Activated naive CD8-positive, alpha-beta T cell treated with anti-CD3 and anti-CD28 coated beads, Interleukin-2, amount 10 ng/mL, durations not matched to agents 7 days and 5 days (primary cell): Measurements from ENCODE around the gene TTC23. TPM values are rescaled to one million over a fixed set of nuclear protein-coding genes. Genes with fewer than 3 reads are reported as not detected.
"Not testable (repeated sequence)": the region's sequence is repeated elsewhere in the genome, so short reads cannot be mapped to it uniquely, and the experiment has no call there.

Experiments used
- ATAC-seq: fragments of 150-1000 bp; cut with Tn5 transposase; one replicate; pipeline ENCODE4 v1.10.0; 2021; ENCODE audit warnings: low read depth, moderate library complexity
- POLR2A ChIA-PET: fragments of 350-600 bp; sonication (Branson Sonifier 250); formaldehyde crosslinking; loops from one replicate; lab custom pipeline; 2021; ENCODE audit warnings: antibody characterized with exemption; lab: Charles Lee
- DNase-seq: peaks from one replicate; pipeline ENCODE4 v3.0.0; 2021
- H3K27ac Mint-ChIP-seq: one replicate; pipeline ENCODE4 v1.8.0; 2022; ENCODE audit warnings: mild to moderate bottlenecking, mixed read lengths
- H3K27me3 Mint-ChIP-seq: one replicate; pipeline ENCODE4 v1.8.0; 2022; ENCODE audit warnings: mild to moderate bottlenecking, moderate library complexity, mixed read lengths
- H3K36me3 Mint-ChIP-seq: one replicate; pipeline ENCODE4 v1.8.0; 2021; ENCODE audit warnings: mild to moderate bottlenecking, mixed read lengths
- H3K4me1 Mint-ChIP-seq: one replicate; pipeline ENCODE4 v1.8.0; 2021; ENCODE audit warnings: mixed read lengths
- H3K4me3 Mint-ChIP-seq: one replicate; pipeline ENCODE4 v1.8.0; 2022; ENCODE audit warnings: mild to moderate bottlenecking, moderate library complexity, mixed read lengths
- H3K9me3 Mint-ChIP-seq: one replicate; pipeline ENCODE4 v1.8.0; 2021; ENCODE audit warnings: mixed read lengths
- total RNA-seq, 2 experiments: library from RNA; stranded (reverse); gene quantifications; one replicate each; pipeline ENCODE4 v1.2.3, GENCODE V29; 2021

Gene TTC23
- total RNA-seq, 2 experiments from 2014 or later, result 0.61 to 0.82 TPM

DNA sequence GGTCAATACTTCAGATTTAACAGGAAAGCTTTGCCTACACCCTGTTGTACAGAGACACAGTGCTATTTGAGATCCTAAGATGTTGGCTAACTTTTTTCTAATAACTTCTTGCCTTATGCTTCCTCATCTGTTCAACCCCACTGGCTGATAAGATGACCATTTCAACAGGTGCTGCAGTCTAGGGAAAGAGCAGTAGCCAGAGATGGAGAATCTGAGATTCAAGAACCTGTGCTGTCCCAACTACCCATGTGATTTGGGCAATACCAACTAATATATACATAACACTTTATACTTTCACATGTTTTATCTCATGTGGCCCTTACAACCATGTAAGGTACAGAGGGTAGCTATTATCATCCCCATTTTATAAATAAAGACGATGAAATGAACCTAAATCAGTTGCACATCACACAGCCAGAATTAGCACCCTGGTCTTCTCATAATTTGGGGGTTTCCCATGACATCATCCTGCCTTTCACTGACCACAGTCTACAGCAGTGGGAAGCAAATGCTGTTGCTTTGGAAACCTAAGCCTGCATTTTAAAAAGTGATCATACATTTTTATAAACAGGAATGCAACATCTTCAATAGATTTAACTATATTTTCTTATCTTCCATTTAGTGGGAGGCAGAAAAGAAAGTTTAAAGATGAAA is 9.7 kb downstream of the TTC23 start:
- DNase-seq (no peak), ATAC-seq (peak; percentile 50)
- peaks cover 12% of the 10 kb centered on the region for H3K4me1 Mint-ChIP-seq
- H3K4me3 Mint-ChIP-seq, result no peak overlapping the region
- H3K27me3 Mint-ChIP-seq, result peaks cover 17% of the 10 kb centered on the region
- POLR2A ChIA-PET, result no interaction called here
- H3K9me3 Mint-ChIP-seq, result no peaks in the 10 kb centered on the region
- H3K36me3 Mint-ChIP-seq, result no peaks in the 10 kb centered on the region
- no peak overlapping the region for H3K27ac Mint-ChIP-seq

DNA sequence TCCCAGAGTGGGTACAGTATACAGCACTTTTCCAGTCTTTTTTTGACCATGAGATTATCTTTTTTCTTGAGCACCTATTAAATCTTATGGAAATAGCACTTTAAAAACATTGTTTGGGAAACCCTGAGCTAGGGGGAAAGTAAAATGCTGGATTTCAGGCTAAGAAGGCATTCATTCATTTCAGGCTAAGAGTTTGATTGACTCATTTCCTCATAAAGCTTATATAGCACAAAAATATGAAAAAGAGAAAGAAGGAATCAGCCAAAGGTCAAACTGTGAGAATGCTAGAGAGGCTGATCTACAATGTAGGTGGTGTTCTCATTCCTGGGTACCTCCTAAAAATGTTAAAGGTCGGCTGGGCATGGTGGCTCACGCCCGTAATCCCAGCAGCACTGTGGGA is 10.5 kb downstream of the TTC23 start:
- no peak for ATAC-seq
- POLR2A ChIA-PET, result no interaction called here

DNA sequence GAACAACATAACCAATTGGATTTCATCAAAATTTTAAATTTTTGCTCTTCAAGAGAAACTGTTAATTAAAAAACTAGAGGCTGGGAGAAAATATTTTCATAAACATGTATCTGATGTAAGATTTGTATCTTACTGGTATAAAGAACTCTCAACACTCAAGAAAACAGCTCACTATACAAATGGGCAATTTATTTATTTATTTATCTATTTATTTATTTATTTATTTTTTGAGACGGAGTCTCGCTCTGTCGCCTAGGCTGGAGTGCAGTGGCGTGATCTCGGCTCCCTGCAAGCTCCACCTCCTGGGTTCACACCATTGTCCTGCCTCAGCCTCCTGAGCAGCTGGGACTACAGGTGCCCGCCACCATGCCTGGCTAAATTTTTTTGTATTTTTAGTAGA is 15.2 kb downstream of the TTC23 start:
- ATAC-seq, H3K36me3 Mint-ChIP-seq, H3K27me3 Mint-ChIP-seq, H3K4me1 Mint-ChIP-seq, H3K9me3 Mint-ChIP-seq, DNase-seq, POLR2A ChIA-PET, H3K4me3 Mint-ChIP-seq, H3K27ac Mint-ChIP-seq: not testable (repeated sequence)

More for the DNA sequence above, 10.5 kb downstream of the TTC23 start:
- H3K4me3 Mint-ChIP-seq, result no peak overlapping the region
- peaks cover 12% of the 10 kb centered on the region for H3K4me1 Mint-ChIP-seq
- no peaks in the 10 kb centered on the region for H3K9me3 Mint-ChIP-seq
- no peaks in the 10 kb centered on the region for H3K36me3 Mint-ChIP-seq
- peaks cover 17% of the 10 kb centered on the region for H3K27me3 Mint-ChIP-seq
- DNase-seq, result no peak
- H3K27ac Mint-ChIP-seq, result no peak overlapping the region

DNA sequence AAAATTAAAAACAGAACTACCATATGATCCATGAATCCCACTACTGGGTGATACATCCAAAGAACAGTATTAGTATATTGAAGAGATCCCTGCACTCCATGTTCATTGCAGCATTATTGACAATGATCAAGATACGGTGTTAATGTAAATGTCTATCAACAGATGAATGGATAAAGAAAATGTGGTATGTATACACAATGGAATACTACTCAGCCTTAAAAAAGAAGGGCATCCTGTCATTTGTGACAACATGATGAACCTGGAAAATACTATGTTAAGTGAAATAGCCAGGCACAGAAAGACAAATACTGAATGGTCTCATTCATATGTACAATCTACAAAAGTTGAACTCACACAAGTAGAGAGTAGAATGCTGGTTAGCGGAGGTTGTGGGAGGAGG is 16.6 kb downstream of the TTC23 start:
- no peak for ATAC-seq
- Mint-ChIP-seq H3K27me3 (peaks cover 8% of the 10 kb centered on the region), H3K9me3 (peaks cover 3% of the 10 kb centered on the region), H3K4me3 (no peak overlapping the region), H3K27ac (no peak overlapping the region), H3K4me1 (peaks cover 3% of the 10 kb centered on the region), H3K36me3 (no peaks in the 10 kb centered on the region)
- POLR2A ChIA-PET, result no interaction called here
- DNase-seq, result no peak

DNA sequence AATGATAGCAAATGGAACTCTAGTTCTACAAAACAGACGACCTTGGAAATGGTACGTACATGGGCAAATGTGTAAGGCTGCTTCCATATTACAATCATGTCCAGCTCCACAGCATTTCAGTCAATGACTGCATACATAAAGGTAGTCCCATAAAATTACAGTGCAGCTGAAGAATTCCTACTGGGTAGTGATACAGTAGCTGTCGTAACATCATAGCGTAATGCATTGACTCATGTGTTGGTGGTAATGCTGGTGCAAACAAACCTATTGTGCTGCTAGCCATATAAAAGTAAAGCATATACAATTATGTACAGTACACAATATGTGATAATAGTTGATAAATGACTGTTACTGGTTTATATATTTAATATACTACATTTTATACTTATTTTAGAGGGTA is 18.5 kb downstream of the TTC23 start:
- Mint-ChIP-seq H3K27me3 (peaks cover 8% of the 10 kb centered on the region), H3K36me3 (no peaks in the 10 kb centered on the region), H3K27ac (no peak overlapping the region), H3K4me1 (peaks cover 2% of the 10 kb centered on the region), H3K9me3 (peaks cover 3% of the 10 kb centered on the region), H3K4me3 (no peak overlapping the region)
- POLR2A ChIA-PET, result interaction anchor here (0.5 kb wide), 1 partner anchor 127 kb away, joined by 7 read pairs; no protein-coding TSS in a partner anchor
- no peak for ATAC-seq
- no peak for DNase-seq

DNA sequence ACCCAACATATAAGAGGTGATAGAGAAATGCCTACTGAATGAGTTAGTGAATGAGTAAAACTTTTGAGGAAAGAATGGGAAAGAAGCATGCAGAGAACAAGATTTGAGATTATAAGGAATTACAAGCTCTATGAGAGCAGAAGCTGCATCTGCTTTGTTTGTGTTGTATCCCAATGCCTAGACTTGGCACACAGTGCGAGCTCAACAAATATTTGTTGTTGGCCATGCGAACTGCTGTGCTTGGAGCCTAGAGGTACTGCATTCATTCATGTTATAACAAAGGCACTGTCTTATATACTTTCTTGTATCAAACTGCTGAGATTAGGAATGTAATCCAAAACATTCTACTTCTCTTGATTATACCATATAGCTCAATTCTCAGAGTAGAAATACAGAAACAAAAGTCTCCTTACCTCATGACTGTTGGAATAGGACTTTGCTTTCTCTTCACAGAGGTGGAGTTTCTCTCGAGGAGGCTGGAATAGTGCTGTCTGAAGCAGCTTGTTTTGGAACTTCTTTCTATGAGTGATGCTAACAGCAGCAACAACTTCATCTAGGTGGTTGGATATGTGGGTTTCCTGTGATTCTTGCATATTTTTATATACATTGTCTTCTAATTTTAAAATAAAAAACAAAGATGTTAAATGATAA is 21.1 kb downstream of the TTC23 start:
- POLR2A ChIA-PET, result no interaction called here
- H3K27ac Mint-ChIP-seq, result no peak overlapping the region

DNA sequence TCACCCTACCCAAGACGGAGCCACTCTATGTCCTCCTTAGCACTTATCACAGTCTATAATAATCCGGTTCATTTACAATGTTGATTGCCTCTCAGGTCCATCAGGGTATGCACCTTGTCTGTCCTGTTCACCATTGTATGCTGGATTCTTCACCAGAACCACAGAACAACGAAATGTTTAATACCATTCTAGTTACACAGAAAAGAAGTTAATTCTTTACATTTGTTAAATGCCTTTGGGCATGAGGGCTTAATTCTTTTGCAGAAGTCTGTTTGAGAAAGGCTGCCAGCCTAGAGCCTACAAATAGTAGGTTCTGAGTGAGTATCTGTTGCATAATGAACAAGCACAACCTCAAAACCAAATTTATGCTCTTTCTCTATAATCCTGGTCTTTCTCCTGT is 22.6 kb downstream of the TTC23 start:
- H3K27ac Mint-ChIP-seq, result no peak overlapping the region
- no peaks in the 10 kb centered on the region for H3K9me3 Mint-ChIP-seq
- H3K27me3 Mint-ChIP-seq, result peaks cover 4% of the 10 kb centered on the region
- no peaks in the 10 kb centered on the region for H3K4me1 Mint-ChIP-seq
- POLR2A ChIA-PET, result no interaction called here
- no peak overlapping the region for H3K4me3 Mint-ChIP-seq
- no peaks in the 10 kb centered on the region for H3K36me3 Mint-ChIP-seq
- ATAC-seq (no peak), DNase-seq (no peak)

More for the DNA sequence above, 21.1 kb downstream of the TTC23 start:
- no peaks in the 10 kb centered on the region for H3K36me3 Mint-ChIP-seq
- no peaks in the 10 kb centered on the region for H3K4me1 Mint-ChIP-seq
- H3K9me3 Mint-ChIP-seq, result peaks cover 3% of the 10 kb centered on the region
- ATAC-seq (no peak), DNase-seq (no peak)
- peaks cover 7% of the 10 kb centered on the region for H3K27me3 Mint-ChIP-seq
- H3K4me3 Mint-ChIP-seq, result no peak overlapping the region

DNA sequence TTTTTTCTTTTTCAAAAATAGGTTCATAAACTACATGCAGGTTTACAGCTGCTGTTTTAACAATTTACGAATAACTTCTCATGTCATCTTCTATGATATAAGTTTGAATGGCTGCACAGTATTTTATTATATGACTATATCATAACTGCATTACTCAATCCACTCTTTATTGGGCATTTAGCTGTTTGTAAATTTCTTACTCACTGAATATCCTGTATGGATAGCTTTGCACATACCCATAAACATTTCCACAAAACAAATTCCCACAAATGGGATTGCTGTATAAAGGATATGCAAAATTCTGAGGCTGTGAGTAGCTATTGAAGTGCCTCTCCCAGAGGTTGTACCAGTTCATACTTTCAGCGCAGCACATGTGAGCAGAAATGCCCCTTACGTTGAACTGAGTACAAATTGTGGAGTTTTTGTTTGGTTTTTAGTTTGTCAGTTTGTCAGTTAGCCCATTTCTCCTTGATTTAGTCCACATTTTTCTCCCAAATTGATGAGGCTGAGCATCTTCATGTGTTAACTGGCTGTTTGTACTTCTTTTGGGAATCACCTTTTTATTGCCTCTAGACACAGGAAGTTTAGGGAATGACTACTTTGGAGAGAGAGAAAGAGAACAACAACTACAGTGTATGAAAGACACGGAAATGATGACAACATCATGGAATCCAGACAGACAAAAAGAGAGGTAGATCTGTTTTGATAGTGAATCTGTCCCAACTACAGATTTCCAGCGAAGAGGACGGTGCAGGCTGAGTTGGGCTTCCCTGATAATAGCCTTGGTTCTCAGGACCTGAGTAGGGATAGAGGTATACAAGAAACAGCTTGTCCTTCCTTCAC is 24.8 kb downstream of the TTC23 start:
- ATAC-seq (no peak), DNase-seq (no peak)
- Mint-ChIP-seq H3K36me3 (no peaks in the 10 kb centered on the region), H3K27ac (no peak overlapping the region), H3K4me3 (no peak overlapping the region), H3K27me3 (peaks cover 4% of the 10 kb centered on the region), H3K4me1 (no peaks in the 10 kb centered on the region), H3K9me3 (no peaks in the 10 kb centered on the region)
- POLR2A ChIA-PET, result no interaction called here

DNA sequence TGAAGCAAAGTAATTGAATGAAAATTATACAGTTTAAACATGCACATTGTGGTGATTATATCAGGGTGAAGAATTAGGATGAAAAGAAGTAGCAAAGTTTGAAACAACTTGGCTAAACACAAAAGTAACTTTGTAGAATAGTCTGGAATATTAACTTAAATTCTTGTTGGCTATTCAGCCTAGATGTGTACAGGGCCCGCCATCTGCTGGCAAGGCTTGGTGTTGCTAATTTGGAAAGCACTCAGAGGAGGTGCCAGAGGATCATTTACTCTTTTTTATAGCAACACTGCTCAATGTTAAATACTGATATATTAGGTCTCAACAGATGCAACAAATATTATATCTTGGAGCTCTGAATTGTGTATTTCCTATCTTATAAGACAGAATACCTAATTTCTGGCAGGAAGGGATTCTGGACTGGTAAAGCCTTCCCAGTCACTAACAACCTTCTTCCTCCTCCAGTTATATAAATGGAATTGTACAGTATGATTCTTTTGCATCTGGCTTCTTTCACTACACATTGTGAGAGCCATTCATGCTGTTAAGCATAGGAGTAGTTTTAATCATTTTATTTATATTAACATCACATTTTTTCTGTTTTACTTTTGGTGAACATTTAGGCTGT is 36.1 kb downstream of the TTC23 start:
- Mint-ChIP-seq H3K9me3 (no peaks in the 10 kb centered on the region), H3K4me1 (no peaks in the 10 kb centered on the region), H3K27me3 (peaks cover 19% of the 10 kb centered on the region), H3K36me3 (no peaks in the 10 kb centered on the region), H3K4me3 (no peak overlapping the region), H3K27ac (no peak overlapping the region)
- POLR2A ChIA-PET, result no interaction called here
- DNase-seq, result peak; percentile 64
- ATAC-seq, result peak; percentile 73

DNA sequence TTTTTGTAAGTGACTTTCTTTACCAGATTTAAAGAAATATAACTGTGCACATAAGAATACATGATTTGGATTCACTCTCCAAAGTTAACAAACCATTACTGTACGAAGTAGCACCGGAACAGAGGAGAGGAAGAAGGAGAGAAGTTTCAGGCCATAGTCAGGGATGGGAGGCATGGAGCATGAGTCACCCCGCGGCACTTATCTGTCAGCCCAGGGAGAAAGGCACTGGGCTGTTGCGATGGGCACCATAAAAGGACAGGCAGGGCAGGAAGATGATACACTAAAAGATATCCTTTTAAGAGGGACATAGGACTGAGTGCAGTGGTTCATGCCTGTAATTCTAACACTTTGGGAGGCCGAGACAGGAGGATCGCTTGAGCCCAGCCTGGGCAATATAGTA is 37.0 kb downstream of the TTC23 start:
- Mint-ChIP-seq H3K4me3 (no peak overlapping the region), H3K27ac (no peak overlapping the region), H3K36me3 (no peaks in the 10 kb centered on the region), H3K4me1 (no peaks in the 10 kb centered on the region), H3K9me3 (no peaks in the 10 kb centered on the region), H3K27me3 (peaks cover 19% of the 10 kb centered on the region)
- ATAC-seq, result no peak
- no peak for DNase-seq
- POLR2A ChIA-PET, result no interaction called here

DNA sequence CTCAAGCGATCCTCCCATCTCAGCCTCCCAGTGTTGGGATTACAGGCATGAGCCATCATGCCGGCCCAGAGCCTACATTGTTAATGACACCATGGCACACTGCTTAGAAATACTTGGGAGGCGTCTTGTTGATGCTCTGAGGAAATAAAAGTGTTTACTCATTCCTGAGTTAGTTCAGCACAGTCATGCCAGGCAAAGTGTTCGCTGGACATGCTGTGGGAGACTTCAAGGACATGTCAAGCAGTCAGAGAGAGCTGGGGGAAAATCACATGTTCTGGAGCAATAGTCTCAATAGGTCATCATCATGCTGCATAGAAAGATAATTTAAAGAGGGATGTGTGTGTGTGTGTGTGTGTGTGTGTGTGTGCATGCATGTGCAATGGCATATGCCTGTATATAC is 37.5 kb downstream of the TTC23 start:
- Mint-ChIP-seq H3K36me3 (no peaks in the 10 kb centered on the region), H3K4me3 (no peak overlapping the region), H3K9me3 (no peaks in the 10 kb centered on the region), H3K4me1 (no peaks in the 10 kb centered on the region), H3K27ac (no peak overlapping the region), H3K27me3 (peaks cover 21% of the 10 kb centered on the region)
- DNase-seq, result no peak
- POLR2A ChIA-PET, result no interaction called here
- no peak for ATAC-seq

DNA sequence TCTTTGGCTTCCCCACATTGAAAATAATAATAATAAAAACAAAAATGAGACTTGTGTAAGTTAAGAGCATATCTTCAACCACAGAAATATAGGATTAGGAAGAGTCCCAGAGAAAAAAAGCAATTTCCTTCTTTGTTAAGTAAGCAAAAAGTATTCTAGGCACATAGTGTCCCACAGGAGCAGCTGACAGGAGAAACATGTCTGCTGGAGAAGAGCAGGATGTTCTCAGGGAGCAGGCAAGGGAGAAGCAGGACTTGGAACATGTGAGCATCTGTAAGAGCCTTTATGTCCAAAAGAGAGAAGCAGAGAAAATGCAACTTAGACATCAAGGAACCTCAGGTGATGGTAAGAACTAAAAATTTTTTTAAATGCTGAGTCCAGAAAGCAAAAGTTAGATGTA is 39.0 kb downstream of the TTC23 start:
- Mint-ChIP-seq H3K9me3 (no peaks in the 10 kb centered on the region), H3K4me1 (no peaks in the 10 kb centered on the region)
- ATAC-seq, result no peak

DNA sequence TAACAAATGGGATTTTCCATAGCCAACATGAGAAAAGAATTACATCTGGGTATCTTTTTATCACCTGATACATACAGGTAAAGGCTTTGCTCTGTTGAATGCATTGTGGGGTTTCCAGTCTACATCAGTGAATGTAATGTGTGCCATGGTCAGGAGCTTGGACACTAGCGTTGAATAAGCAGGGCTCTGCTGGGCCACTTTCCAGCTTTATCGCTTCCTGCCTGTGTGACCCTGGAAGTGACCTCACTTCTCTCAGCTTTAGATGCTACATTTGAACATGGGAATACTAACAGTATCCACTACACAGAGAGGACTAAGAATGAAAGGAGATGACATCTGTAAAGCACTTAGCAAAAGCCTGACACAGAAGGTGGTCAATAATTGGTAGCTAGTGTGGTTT is 40.1 kb downstream of the TTC23 start:
- no peaks in the 10 kb centered on the region for H3K9me3 Mint-ChIP-seq
- H3K27me3 Mint-ChIP-seq, result peaks cover 25% of the 10 kb centered on the region
- ATAC-seq (no peak), DNase-seq (no peak)
- POLR2A ChIA-PET, result no interaction called here
- no peaks in the 10 kb centered on the region for H3K36me3 Mint-ChIP-seq
- H3K4me3 Mint-ChIP-seq, result no peak overlapping the region
- no peak overlapping the region for H3K27ac Mint-ChIP-seq
- no peaks in the 10 kb centered on the region for H3K4me1 Mint-ChIP-seq

More for the DNA sequence above, 39.0 kb downstream of the TTC23 start:
- Mint-ChIP-seq H3K27me3 (peaks cover 25% of the 10 kb centered on the region), H3K36me3 (no peaks in the 10 kb centered on the region), H3K4me3 (no peak overlapping the region), H3K27ac (no peak overlapping the region)
- POLR2A ChIA-PET, result no interaction called here
- no peak for DNase-seq
